IMR-90 (cell line): ENCODE results near the gene INAVA.

Source experiments
- POLR2A ChIP-seq: IDR thresholded peaks from 2 replicates; pipeline ENCODE4 v1.6.1; 2012; ENCODE audit warnings: mild to moderate bottlenecking, low read depth, low read length
- RCOR1 ChIP-seq: IDR thresholded peaks from 2 replicates; pipeline ENCODE4 v1.6.1; 2012; ENCODE audit warnings: mild to moderate bottlenecking, low read length, improper control_type of control experiment; ENCODE audit not compliant: insufficient replicate concordance
- RFX5 ChIP-seq: IDR thresholded peaks from 2 replicates; pipeline ENCODE4 v1.8.0; 2012; ENCODE audit warnings: low read depth, mild to moderate bottlenecking, low read length, moderate library complexity
- SMC3 ChIP-seq: fragments of 150-350 bp; IDR thresholded peaks from 2 replicates; pipeline ENCODE4 v1.6.1; 2016; ENCODE audit warnings: low read depth, mild to moderate bottlenecking, antibody characterized with exemption, low read length, moderate library complexity
- TF ChIP-seq, protein P1 (sequence below): conservative IDR thresholded peaks from 2 replicates; pipeline ENCODE4 v1.5.1; 2012; ENCODE audit warnings: mild to moderate bottlenecking, low read depth, low read length, improper control_type of control experiment
- TF ChIP-seq, protein P2 (sequence below): fragments of 150-350 bp; IDR thresholded peaks from 2 replicates; pipeline ENCODE4 v1.6.1; 2017; ENCODE audit warnings: mild to moderate bottlenecking, antibody characterized with exemption, low read length, low read depth

DNA sequence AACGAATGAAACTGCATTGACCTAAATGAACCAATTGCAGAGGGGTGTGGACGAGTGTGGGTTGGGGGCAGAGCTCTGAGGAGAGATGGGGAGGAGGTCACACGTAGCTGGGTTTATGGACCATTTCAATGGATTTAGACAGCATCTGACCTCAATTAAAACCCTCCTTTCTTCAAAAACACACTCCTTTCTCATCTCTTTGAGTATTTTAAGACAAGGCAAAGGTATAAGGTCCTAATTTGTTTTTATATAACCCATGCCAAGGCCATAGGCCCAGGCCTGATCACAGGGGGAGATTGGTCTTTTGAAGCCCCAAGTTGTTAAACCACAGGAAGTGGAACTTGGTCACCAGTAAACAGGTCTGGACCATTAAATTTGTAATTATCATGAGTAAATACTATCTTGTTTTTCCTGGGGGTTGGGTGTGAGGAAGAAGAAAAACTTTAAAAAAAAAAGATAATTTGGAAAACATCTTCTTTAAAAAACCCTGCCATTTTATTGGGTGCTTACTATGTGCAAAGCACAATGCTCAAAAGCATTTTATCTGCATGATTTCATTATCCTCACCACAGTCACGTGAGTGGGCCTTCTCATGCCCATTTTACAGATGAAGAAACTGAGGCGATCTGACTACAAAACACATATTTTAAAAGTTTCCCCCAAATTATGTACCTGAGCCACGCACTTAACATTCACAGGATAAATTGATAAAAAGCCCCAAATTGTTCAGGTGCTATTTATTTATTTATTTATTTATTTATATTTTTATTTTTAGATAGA lies 8.9 kb upstream of the INAVA start:
- TF ChIP-seq, protein P1, sequence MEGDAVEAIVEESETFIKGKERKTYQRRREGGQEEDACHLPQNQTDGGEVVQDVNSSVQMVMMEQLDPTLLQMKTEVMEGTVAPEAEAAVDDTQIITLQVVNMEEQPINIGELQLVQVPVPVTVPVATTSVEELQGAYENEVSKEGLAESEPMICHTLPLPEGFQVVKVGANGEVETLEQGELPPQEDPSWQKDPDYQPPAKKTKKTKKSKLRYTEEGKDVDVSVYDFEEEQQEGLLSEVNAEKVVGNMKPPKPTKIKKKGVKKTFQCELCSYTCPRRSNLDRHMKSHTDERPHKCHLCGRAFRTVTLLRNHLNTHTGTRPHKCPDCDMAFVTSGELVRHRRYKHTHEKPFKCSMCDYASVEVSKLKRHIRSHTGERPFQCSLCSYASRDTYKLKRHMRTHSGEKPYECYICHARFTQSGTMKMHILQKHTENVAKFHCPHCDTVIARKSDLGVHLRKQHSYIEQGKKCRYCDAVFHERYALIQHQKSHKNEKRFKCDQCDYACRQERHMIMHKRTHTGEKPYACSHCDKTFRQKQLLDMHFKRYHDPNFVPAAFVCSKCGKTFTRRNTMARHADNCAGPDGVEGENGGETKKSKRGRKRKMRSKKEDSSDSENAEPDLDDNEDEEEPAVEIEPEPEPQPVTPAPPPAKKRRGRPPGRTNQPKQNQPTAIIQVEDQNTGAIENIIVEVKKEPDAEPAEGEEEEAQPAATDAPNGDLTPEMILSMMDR = no peak
- no peak for TF ChIP-seq RFX5
- no peak for TF ChIP-seq POLR2A
- TF ChIP-seq, protein P2, sequence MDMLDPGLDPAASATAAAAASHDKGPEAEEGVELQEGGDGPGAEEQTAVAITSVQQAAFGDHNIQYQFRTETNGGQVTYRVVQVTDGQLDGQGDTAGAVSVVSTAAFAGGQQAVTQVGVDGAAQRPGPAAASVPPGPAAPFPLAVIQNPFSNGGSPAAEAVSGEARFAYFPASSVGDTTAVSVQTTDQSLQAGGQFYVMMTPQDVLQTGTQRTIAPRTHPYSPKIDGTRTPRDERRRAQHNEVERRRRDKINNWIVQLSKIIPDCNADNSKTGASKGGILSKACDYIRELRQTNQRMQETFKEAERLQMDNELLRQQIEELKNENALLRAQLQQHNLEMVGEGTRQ = no peak
- TF ChIP-seq SMC3 = no peak
- TF ChIP-seq RCOR1 = no peak
